GM21529 (cell line): ENCODE measurements around the gene APIP.
A peak's percentile ranks its signal among the peaks of the same experiment; 100 is the strongest.

ENCODE experiments used
- ATAC-seq: cut with Tn5 transposase; IDR thresholded peaks from one replicate; pipeline ENCODE4 v1.9.1; 2021; ENCODE audit not compliant: unreplicated experiment

The APIP gene

GRCh38 chr11:34916015-34916842 lies at the start of gene APIP, which contains the start of gene PDHX:
Gene APIP, minus strand, starts transcription at chr11:34916379. Its CDS starts 95 bp downstream, at chr11:34916284.
Gene PDHX, plus strand, starts transcription at chr11:34916618. Its CDS starts 38 bp downstream, at chr11:34916656.
- ATAC-seq: peak; percentile 89

GRCh38 chr11:34964610-34965331 lies 48.6 kb upstream of the APIP start:
- ATAC-seq: no peak

GRCh38 chr11:34963351-34963750 lies 47.2 kb upstream of the APIP start:
- no peak for ATAC-seq

DNA sequence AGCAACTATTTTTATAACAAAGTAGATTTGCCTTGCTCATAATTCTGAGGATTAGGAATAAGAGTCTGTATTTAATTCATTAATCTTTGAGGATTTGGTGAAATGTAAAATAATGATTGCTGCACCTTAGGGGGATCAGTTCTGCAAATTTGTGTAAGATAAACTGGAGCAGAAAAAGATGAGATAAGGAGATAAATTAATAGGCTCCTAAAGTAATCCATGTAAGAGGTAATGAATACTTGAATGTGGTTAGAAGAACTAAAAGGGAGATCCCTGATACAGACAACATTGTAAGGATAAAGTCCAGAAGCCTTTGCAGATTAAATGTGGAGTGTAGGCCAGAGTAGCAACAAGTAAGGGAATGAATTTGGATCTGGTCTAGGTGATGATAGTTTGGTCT lies 45.9 kb upstream of the APIP start:
- ATAC-seq: no peak

DNA sequence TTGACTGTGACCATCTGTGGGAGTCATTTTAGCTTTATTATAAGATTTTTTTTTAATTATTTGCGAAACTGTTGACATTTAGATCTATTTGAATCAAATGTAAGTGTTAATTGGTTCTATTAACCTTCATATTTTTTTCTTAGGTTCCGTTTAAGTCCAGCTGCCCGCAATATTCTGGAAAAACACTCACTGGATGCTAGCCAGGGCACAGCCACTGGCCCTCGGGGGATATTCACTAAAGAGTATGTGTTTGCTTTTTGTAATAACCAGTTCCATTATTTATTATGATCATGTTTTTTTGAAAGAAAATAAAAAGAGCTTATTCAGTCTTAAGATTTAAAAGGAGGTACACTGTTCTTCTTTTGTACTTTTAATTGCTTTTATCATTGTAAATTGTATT lies 44.1 kb upstream of the APIP start:
- no peak for ATAC-seq

- no peak for ATAC-seq
These were observed 43.6 kb upstream of the APIP start for GRCh38 chr11:34959770-34960169.

GRCh38 chr11:34957606-34958005 lies 41.4 kb upstream of the APIP start:
- no peak for ATAC-seq

- ATAC-seq: no peak
These were observed 41.0 kb upstream of the APIP start for GRCh38 chr11:34957206-34957605.

DNA sequence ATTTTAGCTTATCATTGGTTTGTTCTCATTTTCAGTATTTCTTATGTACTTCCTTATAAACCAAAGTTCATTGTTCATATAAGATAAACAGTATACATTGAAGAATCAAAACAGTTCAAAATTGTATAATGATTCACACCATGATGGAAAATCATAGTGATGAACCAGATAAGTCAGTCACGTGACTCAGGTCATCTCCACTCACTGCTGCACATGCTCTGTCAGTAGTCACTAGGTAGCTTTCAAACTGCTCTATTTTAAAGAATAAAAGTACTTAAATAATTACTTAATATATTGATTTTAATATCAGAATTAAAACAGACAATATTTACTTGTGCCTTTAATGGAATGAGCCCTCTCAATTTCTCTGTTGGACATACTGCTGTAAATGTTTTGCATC lies 37.8 kb upstream of the APIP start:
- no peak for ATAC-seq

GRCh38 chr11:34948696-34949095 lies 32.5 kb upstream of the APIP start:
- ATAC-seq: no peak

DNA sequence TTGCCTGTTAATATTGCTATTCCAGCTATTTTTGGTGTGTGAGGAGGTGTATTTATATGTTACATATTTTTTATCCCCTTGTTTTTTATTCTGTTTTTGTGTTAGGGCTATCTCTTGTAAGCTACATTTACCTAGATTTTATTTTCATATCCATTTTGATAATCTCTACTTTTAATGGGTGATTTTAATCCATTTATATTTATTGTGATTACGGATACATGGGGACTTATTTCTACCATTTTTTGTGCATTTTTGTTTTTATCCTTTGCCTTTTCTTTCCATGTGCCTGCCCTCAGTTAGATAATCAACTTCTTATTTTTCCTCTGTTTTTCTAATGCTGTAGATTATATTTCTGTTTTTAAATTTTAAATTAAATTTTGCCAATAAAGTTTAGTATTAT lies 28.5 kb upstream of the APIP start:
- ATAC-seq: no peak

DNA sequence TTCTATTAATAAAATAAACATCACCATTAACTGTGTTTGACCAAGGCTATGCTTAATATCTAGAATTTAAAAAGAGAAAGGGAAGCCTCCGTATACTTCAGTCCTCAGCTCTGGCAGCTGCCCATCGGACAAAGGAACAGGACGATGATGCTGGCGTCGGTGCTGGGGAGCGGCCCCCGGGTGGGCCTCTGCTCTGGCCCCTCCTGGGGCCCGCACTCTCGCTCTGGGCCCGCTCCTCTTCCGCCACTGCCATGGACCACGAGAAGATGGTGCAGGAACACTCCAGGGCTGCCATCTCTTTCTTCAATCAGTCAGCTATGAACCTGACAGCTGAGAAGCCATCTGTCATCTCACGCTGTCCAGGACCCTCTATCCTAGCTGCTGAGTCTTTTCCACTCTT lies 25.5 kb upstream of the APIP start:
- no peak for ATAC-seq

GRCh38 chr11:34940026-34940677 lies 24.0 kb upstream of the APIP start:
- ATAC-seq: no peak

DNA sequence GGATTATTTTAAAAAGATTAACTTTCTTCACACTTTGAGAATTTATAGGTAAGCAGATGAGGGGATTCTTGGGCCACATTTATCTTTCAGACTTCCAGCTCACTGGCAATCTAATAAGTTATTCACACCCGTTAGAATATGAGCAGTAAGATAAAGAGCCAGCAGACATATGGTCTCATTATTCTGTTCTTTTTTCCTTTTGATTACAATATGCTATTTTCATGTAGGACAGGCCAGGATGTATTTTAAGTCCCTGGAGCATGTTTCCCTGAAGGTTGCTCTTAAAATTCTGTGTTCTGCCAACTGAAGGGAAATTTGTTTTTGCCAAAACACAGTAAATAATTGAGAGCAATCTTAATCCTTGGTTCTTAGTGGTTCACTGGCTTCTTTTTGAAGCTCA lies 22.4 kb upstream of the APIP start:
- ATAC-seq: no peak

DNA sequence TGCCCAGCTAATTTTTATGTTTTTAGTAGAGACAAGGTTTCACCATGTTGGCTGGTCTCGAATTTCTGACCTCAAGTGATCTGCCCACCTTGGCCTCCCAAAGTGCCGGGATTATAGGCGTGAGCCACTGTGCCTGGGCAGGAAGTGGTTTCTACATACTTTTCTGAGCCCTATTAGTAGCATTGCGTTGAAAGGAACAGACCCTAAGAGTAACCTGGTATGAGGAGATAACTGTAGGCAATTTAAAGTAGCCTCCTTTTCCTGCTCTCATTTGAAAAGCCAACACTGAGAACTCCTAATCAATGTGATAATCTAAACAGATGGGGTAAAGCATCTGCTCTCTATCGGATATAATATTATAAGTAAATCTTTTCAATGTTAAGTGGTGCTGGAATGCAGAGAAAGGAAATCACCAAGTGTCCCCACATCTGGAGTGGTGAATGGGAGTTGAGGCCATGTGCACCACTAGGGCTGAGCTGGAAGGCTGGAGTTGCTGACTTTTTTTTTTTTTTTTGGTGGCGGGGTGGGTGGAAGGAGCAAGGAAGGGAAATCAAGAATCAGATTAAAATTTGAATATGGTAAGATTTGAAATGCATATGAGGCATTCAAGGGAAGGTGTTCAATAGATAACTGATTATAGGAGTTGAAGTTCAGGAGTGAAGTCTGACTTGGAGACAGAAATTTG lies 20.9 kb upstream of the APIP start:
- no peak for ATAC-seq

DNA sequence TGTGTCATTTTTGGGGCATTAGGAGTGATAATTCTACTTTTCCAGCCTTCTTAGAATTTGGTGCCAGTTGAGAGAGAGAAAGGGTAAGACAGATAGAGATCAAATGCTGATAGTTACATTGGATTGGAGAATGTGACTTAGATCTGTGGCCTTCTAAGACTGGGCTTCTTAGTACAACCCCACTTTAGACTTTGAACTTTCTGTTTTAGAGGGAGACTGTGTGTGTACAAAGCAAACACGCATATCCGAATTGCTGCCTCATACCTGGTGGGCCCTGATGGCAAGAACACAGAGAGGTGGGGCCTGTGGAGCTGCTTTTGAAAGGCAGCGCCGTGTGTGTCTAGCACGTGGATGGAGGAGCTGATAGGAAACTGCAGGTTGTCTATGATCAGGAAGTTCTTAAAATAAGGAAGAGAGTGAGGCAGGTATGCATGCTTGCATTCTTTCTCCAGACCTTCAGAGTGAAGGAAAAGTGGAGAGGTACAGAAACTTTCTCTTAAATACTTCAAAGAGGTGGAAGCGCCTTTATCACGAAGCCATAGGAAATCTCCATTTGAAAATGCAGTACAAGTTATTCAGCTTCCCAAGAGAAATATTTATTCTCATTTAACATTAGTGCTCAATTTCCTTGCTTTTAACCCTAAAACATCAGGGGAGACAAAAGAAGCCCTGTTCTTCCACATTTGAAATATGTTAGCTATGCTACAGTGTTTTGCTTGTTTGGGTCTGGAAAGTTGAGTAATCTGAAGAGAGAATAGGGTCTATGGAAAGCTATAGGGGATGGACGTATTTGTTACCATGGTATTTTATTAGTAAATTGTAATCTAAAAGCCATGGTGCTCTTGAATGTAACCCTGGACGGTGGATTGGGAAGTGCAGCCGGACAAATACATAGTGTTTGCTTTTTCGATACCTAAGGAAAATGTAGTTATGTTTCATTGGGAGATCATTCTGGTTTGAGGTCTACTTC lies 13.9 kb upstream of the APIP start:
- no peak for ATAC-seq

GRCh38 chr11:34928960-34929680 lies 12.9 kb upstream of the APIP start:
- no peak for ATAC-seq

GRCh38 chr11:34928268-34928959 lies 12.2 kb upstream of the APIP start:
- ATAC-seq: no peak

DNA sequence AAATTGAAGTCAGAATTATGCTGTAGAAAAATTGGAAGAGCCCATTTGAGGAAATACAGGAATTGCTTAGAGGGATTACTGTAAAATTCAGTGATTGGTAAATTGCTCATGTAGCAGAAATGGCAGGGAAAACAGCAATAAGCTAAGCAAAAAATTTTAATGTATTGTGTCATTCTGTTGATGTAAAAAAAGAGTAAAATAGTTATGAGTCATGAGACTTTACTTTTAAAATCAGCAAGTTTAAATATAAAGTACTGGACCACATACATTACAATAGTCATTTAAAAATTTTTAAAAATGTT lies 10.6 kb upstream of the APIP start:
- no peak for ATAC-seq
